Keratinocyte (primary cell): ENCODE results near the gene TAS1R3. TPM values are rescaled to one million over a fixed set of nuclear protein-coding genes. Genes with fewer than 3 reads are reported as not detected.

Experiments
- DNase-seq: peaks from one replicate; pipeline ENCODE4 v3.0.0-alpha.2; 2011; ENCODE audit warnings: low read depth, missing footprints, low spot score
- FAIRE-seq: peaks from 2 replicates; lab custom pipeline; 2011; peaks lifted over from hg19 to GRCh38; lab: Jason Lieb, UNC
- H2AFZ ChIP-seq: 2 replicates; pipeline ENCODE4 v1.6.0; 2012; ENCODE audit warnings: low read length, control low read depth, inconsistent platforms; ENCODE audit not compliant: control insufficient read depth
- H3K27ac ChIP-seq: 2 replicates; pipeline ENCODE4 v1.5.1; 2011; ENCODE audit warnings: low read length; ENCODE audit not compliant: control insufficient read depth, insufficient read depth
- H3K27me3 ChIP-seq: 3 replicates; pipeline ENCODE4 v1.6.0; 2011; ENCODE audit warnings: low read length; ENCODE audit not compliant: control insufficient read depth, insufficient read depth; ENCODE audit errors: extremely low read depth
- H3K36me3 ChIP-seq, 2 experiments: 2 replicates in 1 of 2; 3 replicates in 1 of 2; pipeline ENCODE4 v1.5.1; 2011; ENCODE audit warnings: low read length in 2 of 2, mild to moderate bottlenecking in 1 of 2; ENCODE audit not compliant: control insufficient read depth in 2 of 2, insufficient read depth in 2 of 2; ENCODE audit errors: extremely low read depth in 1 of 2
- H3K4me1 ChIP-seq: 3 replicates; pipeline ENCODE4 v1.5.1; 2011; ENCODE audit warnings: low read length; ENCODE audit not compliant: control insufficient read depth, insufficient read depth; ENCODE audit errors: extremely low read depth
- H3K4me2 ChIP-seq: 3 replicates; pipeline ENCODE4 v1.6.0; 2011; ENCODE audit warnings: low read depth, low read length; ENCODE audit not compliant: control insufficient read depth, insufficient read depth; ENCODE audit errors: extremely low read depth
- H3K4me3 ChIP-seq, 3 experiments: fragments of 200-600 bp in 1 of 3; sonication (generic) in 1 of 3; 2 replicates in 2 of 3; 3 replicates in 1 of 3; pipeline ENCODE4 v1.5.1; 2011 to 2016; ENCODE audit warnings: low read length in 3 of 3, mild to moderate bottlenecking in 3 of 3, control low read depth in 2 of 3, inconsistent platforms in 1 of 3, low read depth in 1 of 3, mixed read lengths in 1 of 3, mixed run types in 1 of 3, moderate library complexity in 1 of 3; ENCODE audit not compliant: control insufficient read depth in 2 of 3, insufficient read depth in 2 of 3; ENCODE audit errors: extremely low read depth in 1 of 3
- H3K79me2 ChIP-seq: 2 replicates; pipeline ENCODE4 v1.6.0; 2012; ENCODE audit warnings: low read length; ENCODE audit not compliant: control insufficient read depth, insufficient read depth
- H3K9ac ChIP-seq: 3 replicates; pipeline ENCODE4 v1.6.0; 2011; ENCODE audit warnings: low read length; ENCODE audit not compliant: control insufficient read depth, insufficient read depth; ENCODE audit errors: extremely low read depth
- H3K9me1 ChIP-seq: 3 replicates; pipeline ENCODE4 v1.6.0; 2011; ENCODE audit warnings: low read length; ENCODE audit not compliant: control insufficient read depth, insufficient read depth; ENCODE audit errors: extremely low read depth
- H3K9me3 ChIP-seq: 2 replicates; pipeline ENCODE4 v1.5.1; 2012; ENCODE audit warnings: low read depth, low read length; ENCODE audit not compliant: control insufficient read depth
- H4K20me1 ChIP-seq: 3 replicates; pipeline ENCODE4 v1.6.0; 2011; ENCODE audit warnings: low read length; ENCODE audit not compliant: control insufficient read depth, insufficient read depth; ENCODE audit errors: extremely low read depth
- CTCF ChIP-seq, 3 experiments: IDR thresholded peaks in 1 of 3; conservative IDR thresholded peaks in 1 of 3; optimal IDR thresholded peaks in 1 of 3; 2 replicates in 2 of 3; 3 replicates in 1 of 3; pipeline versions ENCODE3 to v1.5.1; 2011; ENCODE audit warnings: low read length in 3 of 3, mild to moderate bottlenecking in 3 of 3, moderate library complexity in 2 of 3, control low read depth in 1 of 3, inconsistent platforms in 1 of 3; ENCODE audit not compliant: insufficient read depth in 2 of 3; ENCODE audit errors: extremely low read depth in 1 of 3
- EZH2 ChIP-seq: IDR thresholded peaks from one replicate; pipeline ENCODE4 v1.6.1; 2012; ENCODE audit warnings: inconsistent platforms, mild to moderate bottlenecking, low read length, moderate library complexity
- dilution Hi-C: fragments of 300-500 bp; cut with MboI; formaldehyde crosslinking; loops from one replicate; pipeline ENCODE4 v1.7.0; 2020; ENCODE audit warnings: low sequenced_read_pairs; ENCODE audit not compliant: extremely low pct_ligation_motif_present
- polyA plus RNA-seq, 5 experiments: library from polyadenylated mRNA; depleted of rRNA in 3 of 5; stranded (reverse) in 3 of 5; stranded (forward) in 1 of 5; unstranded in 1 of 5; fragments of >200 nt; gene quantifications; 1 replicate in 1 of 5; 2 replicates in 3 of 5; 3 replicates in 1 of 5; pipeline versions ENCODE4 v1.2.1 to v1.2.3, GENCODE V29; 2011 to 2012; ENCODE audit warnings: missing spikeins in 2 of 5, low read depth in 1 of 5, low replicate concordance in 1 of 5

The TAS1R3 gene
- polyA plus RNA-seq, 1 donor (not counting 4 experiments of a cell fraction or from before 2014, with no cell fraction given), result 0.04 TPM

- H3K27me3 ChIP-seq, result no peaks in the 10 kb centered on the region
- H3K9me1 ChIP-seq, result no peaks in the 10 kb centered on the region
- no peak overlapping the region for H3K4me2 ChIP-seq
- DNase-seq, result no peak
- peaks cover 22% of the 10 kb centered on the region for H3K4me1 ChIP-seq
- H2AFZ ChIP-seq, result no peak overlapping the region
- no peak overlapping the region for H3K27ac ChIP-seq
- H3K9me3 ChIP-seq, result no peaks in the 10 kb centered on the region
- H3K9ac ChIP-seq, result no peak overlapping the region
- H4K20me1 ChIP-seq, result no peaks in the 10 kb centered on the region
- H3K4me3 ChIP-seq, result no peak overlapping the region
- peaks cover 3% of the 10 kb centered on the region for H3K79me2 ChIP-seq
- TF ChIP-seq EZH2, result no peak
- peak in 2 of 3 experiments; percentile 44 to 51 for TF ChIP-seq CTCF (optimal IDR thresholded peaks at IDR 0.05 in 1 of 3, IDR thresholded peaks at IDR 0.05 in 1 of 3, conservative IDR thresholded peaks at IDR 0.05 in 1 of 3; ENCODE audit: extremely low read depth in 1 of 3, insufficient read depth in 2 of 3, low read length in 3 of 3)
- FAIRE-seq, result no peak
- dilution Hi-C loops, result no loop called here
- H3K36me3 ChIP-seq, result peaks cover 0 to 1% of the 10 kb centered on the region in 2 experiments
These were observed 31.3 kb upstream of the TAS1R3 start for GRCh38 chr1:1299686-1300351.

GRCh38 chr1:1300352-1300739 lies 30.7 kb upstream of the TAS1R3 start:
- dilution Hi-C loops, result no loop called here
- Histone ChIP-seq H4K20me1 (no peaks in the 10 kb centered on the region), H3K9me3 (no peaks in the 10 kb centered on the region), H3K27ac (no peak overlapping the region), H3K9me1 (no peaks in the 10 kb centered on the region), H2AFZ (no peak overlapping the region), H3K4me1 (peaks cover 27% of the 10 kb centered on the region), H3K9ac (no peak overlapping the region), H3K27me3 (no peaks in the 10 kb centered on the region), H3K36me3 (peaks cover 0 to 1% of the 10 kb centered on the region in 2 experiments), H3K4me3 (no peak overlapping the region), H3K4me2 (no peak overlapping the region), H3K79me2 (peaks cover 3% of the 10 kb centered on the region)
- FAIRE-seq (no peak), DNase-seq (no peak)
- TF ChIP-seq CTCF (optimal IDR thresholded peaks at IDR 0.05 in 1 of 3, IDR thresholded peaks at IDR 0.05 in 1 of 3, conservative IDR thresholded peaks at IDR 0.05 in 1 of 3; ENCODE audit: extremely low read depth in 1 of 3, insufficient read depth in 2 of 3, low read length in 3 of 3) (no peak), EZH2 (no peak)
